Measurements from ENCODE around the gene PLVAP. TPM values are rescaled to one million over a fixed set of nuclear protein-coding genes. Genes with fewer than 3 reads are reported as not detected.
A peak's percentile ranks its signal among the peaks of the same experiment; 100 is the strongest.

The PLVAP gene
- total and polyA plus RNA-seq, 9 of the 15 experiments (the other 6 are each of a cell fraction or from before 2014, with no cell fraction given), result 0.09 to 0.84 (median 0.51) TPM; not detected in 4

- TF ChIP-seq ZNF395 (CRISPR knock-in tag; IDR thresholded peaks at IDR 0.05), result no peak
- no peak for TF ChIP-seq NFXL1 (CRISPR knock-in tag; IDR thresholded peaks at IDR 0.05)
- no peak for TF ChIP-seq SMC3 (conservative IDR thresholded peaks at IDR 0.05; ENCODE audit: insufficient read depth, low read depth, low read length)
- TF ChIP-seq SETDB1 (IDR thresholded peaks at IDR 0.05; ENCODE audit: low read length), result no peak
- no peak for TF ChIP-seq ZNF77 (CRISPR knock-in tag; IDR thresholded peaks at IDR 0.05)
- no peak for TF ChIP-seq TSC22D4 (tag; IDR thresholded peaks at IDR 0.05)
- TF ChIP-seq TFE3 (CRISPR knock-in tag; IDR thresholded peaks at IDR 0.05), result no peak
- TF ChIP-seq RBM34 (IDR thresholded peaks at IDR 0.05; ENCODE audit: borderline replicate concordance, insufficient read depth, low read length), result no peak
- peak; percentile 76 for TF ChIP-seq CREB3L1 (IDR thresholded peaks at IDR 0.05; ENCODE audit: borderline replicate concordance, low read depth)
- TF ChIP-seq THRAP3 (IDR thresholded peaks at IDR 0.05; ENCODE audit: borderline replicate concordance), result no peak
- no peak for TF ChIP-seq ZNF668 (CRISPR knock-in tag; IDR thresholded peaks at IDR 0.05)
- no peak for TF ChIP-seq NCOA4 (IDR thresholded peaks at IDR 0.05; ENCODE audit: partially characterized antibody)
- peak; percentile 92 for TF ChIP-seq SP2 (IDR thresholded peaks at IDR 0.05; ENCODE audit: extremely low read depth, low read depth, low read length, poor library complexity, severe bottlenecking)
- no peak for TF ChIP-seq HNRNPH1 (optimal IDR thresholded peaks at IDR 0.05; ENCODE audit: low read depth, low read length)
- no peak for TF ChIP-seq KDM5B (IDR thresholded peaks at IDR 0.05; ENCODE audit: insufficient replicate concordance, low read depth, low read length)
- peak; percentile 100 for TF ChIP-seq CC2D1A (IDR thresholded peaks at IDR 0.05)
- TF ChIP-seq ZFP91 (CRISPR knock-in tag; IDR thresholded peaks at IDR 0.05), result no peak
- no peak for TF ChIP-seq PRPF4 (IDR thresholded peaks at IDR 0.05; ENCODE audit: insufficient read depth, low read depth, low read length, poor library complexity, severe bottlenecking)
These were observed 67.8 kb downstream of the PLVAP start, which contains the start of gene DDA1 (continued) for GRCh38 chr19:17309198-17309964.

All from K562 (cell line).